Liver (tissue), 3 donors: ENCODE measurements around the gene POP4.

Source experiments
- ATF3 ChIP-seq: IDR thresholded peaks from 2 replicates; pipeline ENCODE4 v1.6.1; 2016; ENCODE audit warnings: antibody characterized with exemption
- CTCF ChIP-seq: fragments of 150-350 bp; IDR thresholded peaks from 2 replicates; pipeline ENCODE4 v1.5.1; 2017; ENCODE audit warnings: improper control_type of control experiment, low read depth, low read length; ENCODE audit not compliant: missing input control
- EGR1 ChIP-seq, 2 donors: IDR thresholded peaks; 2 replicates each; pipeline ENCODE4 v1.6.1; 2016 to 2018; ENCODE audit warnings: antibody characterized with exemption in 2 of 2, low read depth in 2 of 2
- HNF4G ChIP-seq: IDR thresholded peaks from 2 replicates; pipeline ENCODE4 v1.6.1; 2016; ENCODE audit warnings: antibody characterized with exemption
- JUND ChIP-seq, 2 donors: IDR thresholded peaks; 2 replicates each; pipeline ENCODE4 v1.6.1; 2016; ENCODE audit warnings: antibody characterized with exemption in 2 of 2
- NR2F2 ChIP-seq: IDR thresholded peaks from 2 replicates; pipeline ENCODE4 v1.6.1; 2016; ENCODE audit warnings: antibody characterized with exemption
- RAD21 ChIP-seq, 2 donors: IDR thresholded peaks; 2 replicates each; pipeline ENCODE4 v1.6.1; 2016; ENCODE audit warnings: antibody characterized with exemption in 2 of 2, mild to moderate bottlenecking in 2 of 2
- REST ChIP-seq: IDR thresholded peaks from 2 replicates; pipeline ENCODE4 v1.6.1; 2016; ENCODE audit warnings: antibody characterized with exemption, mild to moderate bottlenecking
- TAF1 ChIP-seq: conservative IDR thresholded peaks from 2 replicates; pipeline ENCODE4 v1.6.1; 2016; ENCODE audit warnings: antibody characterized with exemption, mild to moderate bottlenecking
- YY1 ChIP-seq: IDR thresholded peaks from 2 replicates; pipeline ENCODE4 v1.6.1; 2016; ENCODE audit warnings: antibody characterized with exemption, mild to moderate bottlenecking
- ZBTB33 ChIP-seq: IDR thresholded peaks from 2 replicates; pipeline ENCODE4 v1.6.1; 2016; ENCODE audit warnings: antibody characterized with exemption
- donor health status: healthy.
- donor health status: healthy.

- TF ChIP-seq JUND (IDR thresholded peaks at IDR 0.05) (no peak), NR2F2 (no peak), CTCF (no peak), RAD21 (IDR thresholded peaks at IDR 0.05) (no peak), EGR1 (IDR thresholded peaks at IDR 0.05; ENCODE audit: low read depth in 2 of 2) (no peak), TAF1 (no peak), REST (no peak), YY1 (no peak), ZBTB33 (no peak), ATF3 (no peak), HNF4G (no peak)
Measured at GRCh38 chr19:29645491-29645867, 39.4 kb downstream of the POP4 start.
